ENCODE results near the gene ZAR1. TPM values are rescaled to one million over a fixed set of nuclear protein-coding genes. Genes with fewer than 3 reads are reported as not detected.

The ZAR1 gene
- polyA plus RNA-seq, 2 of the 4 experiments (the other 2 are of a cell fraction): 0.05 TPM; not detected in 1

DNA sequence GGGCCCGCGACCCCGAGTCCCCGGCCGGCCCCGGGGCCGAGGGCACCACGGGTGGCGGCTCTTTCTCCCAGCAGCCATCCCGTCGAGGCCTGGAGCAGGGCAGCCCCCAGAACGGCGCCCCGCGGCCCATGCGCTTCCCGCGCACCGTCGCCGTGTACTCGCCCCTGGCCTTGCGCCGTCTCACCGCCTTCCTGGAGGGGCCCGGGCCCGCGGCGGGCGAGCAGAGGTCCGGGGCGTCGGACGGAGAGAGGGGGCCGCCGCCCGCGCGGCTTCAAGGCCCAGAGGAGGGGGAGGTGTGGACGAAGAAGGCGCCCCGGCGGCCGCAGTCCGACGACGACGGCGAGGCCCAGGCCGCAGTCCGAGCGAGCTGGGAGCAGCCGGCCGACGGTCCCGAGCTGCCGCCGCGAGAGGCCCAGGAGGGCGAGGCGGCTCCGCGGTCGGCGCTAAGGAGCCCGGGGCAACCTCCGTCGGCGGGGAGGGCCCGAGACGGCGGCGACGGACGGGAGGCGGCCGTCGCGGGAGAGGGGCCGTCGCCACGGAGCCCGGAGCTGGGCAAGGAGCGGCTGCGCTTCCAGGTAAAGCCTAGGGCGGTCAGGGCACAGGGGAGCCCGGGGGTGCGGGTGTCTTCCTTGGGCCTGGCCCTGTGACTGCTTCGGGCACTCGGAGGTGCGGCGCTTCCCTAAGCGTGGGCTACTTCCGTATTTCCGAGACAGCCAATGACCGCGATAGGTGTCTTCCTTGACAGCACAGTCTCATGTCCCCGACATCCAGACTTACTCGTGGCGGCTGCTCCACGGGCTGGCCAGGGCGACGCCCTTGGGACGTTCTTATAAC is 845 bp downstream of the ZAR1 start (continued):
- TF ChIP-seq, protein P1, sequence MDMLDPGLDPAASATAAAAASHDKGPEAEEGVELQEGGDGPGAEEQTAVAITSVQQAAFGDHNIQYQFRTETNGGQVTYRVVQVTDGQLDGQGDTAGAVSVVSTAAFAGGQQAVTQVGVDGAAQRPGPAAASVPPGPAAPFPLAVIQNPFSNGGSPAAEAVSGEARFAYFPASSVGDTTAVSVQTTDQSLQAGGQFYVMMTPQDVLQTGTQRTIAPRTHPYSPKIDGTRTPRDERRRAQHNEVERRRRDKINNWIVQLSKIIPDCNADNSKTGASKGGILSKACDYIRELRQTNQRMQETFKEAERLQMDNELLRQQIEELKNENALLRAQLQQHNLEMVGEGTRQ (IDR thresholded peaks at IDR 0.05): no peak
- TF ChIP-seq, protein P2, sequence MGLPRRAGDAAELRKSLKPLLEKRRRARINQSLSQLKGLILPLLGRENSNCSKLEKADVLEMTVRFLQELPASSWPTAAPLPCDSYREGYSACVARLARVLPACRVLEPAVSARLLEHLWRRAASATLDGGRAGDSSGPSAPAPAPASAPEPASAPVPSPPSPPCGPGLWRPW (IDR thresholded peaks at IDR 0.05): no peak

DNA sequence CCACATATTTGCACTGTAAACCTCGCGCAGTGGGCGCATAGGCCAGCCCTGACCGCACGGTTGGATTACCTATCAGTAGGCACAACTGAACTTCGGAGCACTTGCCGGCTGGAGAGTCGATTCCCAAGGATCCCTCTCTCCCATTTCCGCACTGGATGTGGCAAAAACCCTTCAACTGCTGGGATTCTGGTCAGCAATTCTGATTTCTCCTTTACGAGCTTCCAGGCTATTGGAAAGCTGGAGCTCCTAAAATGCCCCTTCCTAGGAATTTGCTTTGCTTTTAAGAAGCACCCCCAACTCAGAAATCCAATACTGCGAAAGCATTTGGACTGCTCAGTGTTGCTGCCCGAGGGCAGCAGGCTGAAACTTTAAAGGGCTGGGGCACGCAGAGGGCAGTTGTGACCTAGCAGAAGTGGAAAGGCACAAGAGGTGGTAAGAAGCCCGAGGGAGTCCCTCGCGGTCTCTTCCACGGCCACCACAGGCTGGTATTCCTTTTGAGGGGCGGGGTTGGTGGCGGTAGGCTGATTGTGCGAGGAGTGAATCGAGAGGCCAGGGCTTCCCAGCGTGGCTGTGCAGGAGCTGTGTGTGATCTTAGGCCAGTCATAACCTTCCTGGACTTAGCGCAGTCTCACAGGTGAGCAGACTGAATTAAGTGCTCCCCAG is 1.6 kb downstream of the ZAR1 start:
- POLR2A ChIA-PET: no interaction called here
- no peak overlapping the region for H3K4me3 ChIP-seq

DNA sequence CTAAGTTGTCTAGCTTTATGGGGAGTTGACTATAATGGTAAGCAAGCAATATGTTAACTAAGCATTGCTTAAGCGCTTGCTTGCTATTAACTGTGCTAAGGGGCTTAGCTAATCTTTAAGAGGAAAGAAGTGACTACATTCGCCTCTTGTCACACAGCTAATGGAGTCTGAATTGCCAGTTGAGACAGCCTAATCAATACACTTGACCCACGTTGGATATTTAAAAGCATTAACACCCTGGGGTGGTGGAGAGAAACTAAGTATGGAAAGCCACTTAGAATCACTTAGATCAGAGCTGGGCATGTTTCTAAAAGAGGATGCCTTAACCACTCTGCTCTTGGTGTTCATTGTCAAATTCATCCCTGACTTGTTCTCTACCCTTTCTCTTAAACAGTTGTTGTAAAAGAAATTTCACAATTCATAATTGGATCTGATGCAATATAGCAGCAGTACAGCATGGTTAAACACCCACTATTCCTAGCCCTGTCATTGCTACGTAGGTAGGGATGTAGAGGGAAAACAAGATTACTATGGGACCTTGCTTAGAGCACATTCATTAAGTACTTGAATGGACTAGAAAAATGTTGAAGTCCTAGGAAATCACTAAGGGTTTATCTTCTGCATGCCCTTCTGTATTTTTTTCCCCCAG is 3.5 kb downstream of the ZAR1 start:
- ATAC-seq: no peak
- Histone ChIP-seq H3K9me3 (no peaks in the 10 kb centered on the region), H3K4me1 (no peaks in the 10 kb centered on the region), H3K4me2 (no peak overlapping the region), H3K27ac (no peak overlapping the region), H3K4me3 (no peak overlapping the region)
- TF ChIP-seq, protein P3, sequence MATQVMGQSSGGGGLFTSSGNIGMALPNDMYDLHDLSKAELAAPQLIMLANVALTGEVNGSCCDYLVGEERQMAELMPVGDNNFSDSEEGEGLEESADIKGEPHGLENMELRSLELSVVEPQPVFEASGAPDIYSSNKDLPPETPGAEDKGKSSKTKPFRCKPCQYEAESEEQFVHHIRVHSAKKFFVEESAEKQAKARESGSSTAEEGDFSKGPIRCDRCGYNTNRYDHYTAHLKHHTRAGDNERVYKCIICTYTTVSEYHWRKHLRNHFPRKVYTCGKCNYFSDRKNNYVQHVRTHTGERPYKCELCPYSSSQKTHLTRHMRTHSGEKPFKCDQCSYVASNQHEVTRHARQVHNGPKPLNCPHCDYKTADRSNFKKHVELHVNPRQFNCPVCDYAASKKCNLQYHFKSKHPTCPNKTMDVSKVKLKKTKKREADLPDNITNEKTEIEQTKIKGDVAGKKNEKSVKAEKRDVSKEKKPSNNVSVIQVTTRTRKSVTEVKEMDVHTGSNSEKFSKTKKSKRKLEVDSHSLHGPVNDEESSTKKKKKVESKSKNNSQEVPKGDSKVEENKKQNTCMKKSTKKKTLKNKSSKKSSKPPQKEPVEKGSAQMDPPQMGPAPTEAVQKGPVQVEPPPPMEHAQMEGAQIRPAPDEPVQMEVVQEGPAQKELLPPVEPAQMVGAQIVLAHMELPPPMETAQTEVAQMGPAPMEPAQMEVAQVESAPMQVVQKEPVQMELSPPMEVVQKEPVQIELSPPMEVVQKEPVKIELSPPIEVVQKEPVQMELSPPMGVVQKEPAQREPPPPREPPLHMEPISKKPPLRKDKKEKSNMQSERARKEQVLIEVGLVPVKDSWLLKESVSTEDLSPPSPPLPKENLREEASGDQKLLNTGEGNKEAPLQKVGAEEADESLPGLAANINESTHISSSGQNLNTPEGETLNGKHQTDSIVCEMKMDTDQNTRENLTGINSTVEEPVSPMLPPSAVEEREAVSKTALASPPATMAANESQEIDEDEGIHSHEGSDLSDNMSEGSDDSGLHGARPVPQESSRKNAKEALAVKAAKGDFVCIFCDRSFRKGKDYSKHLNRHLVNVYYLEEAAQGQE (IDR thresholded peaks at IDR 0.05): no peak
- no peak for TF ChIP-seq POLR2AphosphoS2 (conservative IDR thresholded peaks at IDR 0.05; ENCODE audit: low read length)
- no peak for DNase-seq (ENCODE audit: low read depth in 1 of 2, low spot score in 1 of 2)
- ChIA-PET CTCF (no interaction called here), POLR2A (no interaction called here)
- FAIRE-seq: no peak
- 78% methylated on average over 4 of the region's 4 CpGs for WGBS (ENCODE audit: missing lambda C conversion rate)

More for the DNA sequence above, 1.6 kb downstream of the ZAR1 start:
- CTCF ChIA-PET: interaction anchor here (1.0 kb wide), 1 partner anchor 364 kb away, joined by 3 read pairs; no protein-coding TSS in a partner anchor
- Histone ChIP-seq H3K4me1 (no peaks in the 10 kb centered on the region), H3K27ac (no peak overlapping the region), H3K4me2 (no peak overlapping the region), H3K9me3 (no peaks in the 10 kb centered on the region)
- ATAC-seq (no peak), FAIRE-seq (no peak), DNase-seq (ENCODE audit: low read depth in 1 of 2, low spot score in 1 of 2) (no peak)
- 93% methylated on average over 20 of the region's 23 CpGs for WGBS (ENCODE audit: missing lambda C conversion rate)
- no peak for TF ChIP-seq NFE2L2 (conservative IDR thresholded peaks at IDR 0.05; ENCODE audit: low read length)
- TF ChIP-seq RARB (CRISPR knock-in tag; IDR thresholded peaks at IDR 0.05): no peak
- TF ChIP-seq, protein P4, sequence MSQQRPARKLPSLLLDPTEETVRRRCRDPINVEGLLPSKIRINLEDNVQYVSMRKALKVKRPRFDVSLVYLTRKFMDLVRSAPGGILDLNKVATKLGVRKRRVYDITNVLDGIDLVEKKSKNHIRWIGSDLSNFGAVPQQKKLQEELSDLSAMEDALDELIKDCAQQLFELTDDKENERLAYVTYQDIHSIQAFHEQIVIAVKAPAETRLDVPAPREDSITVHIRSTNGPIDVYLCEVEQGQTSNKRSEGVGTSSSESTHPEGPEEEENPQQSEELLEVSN (IDR thresholded peaks at IDR 0.05; ENCODE audit: borderline replicate concordance, low read depth): no peak
- TF ChIP-seq, protein P5, sequence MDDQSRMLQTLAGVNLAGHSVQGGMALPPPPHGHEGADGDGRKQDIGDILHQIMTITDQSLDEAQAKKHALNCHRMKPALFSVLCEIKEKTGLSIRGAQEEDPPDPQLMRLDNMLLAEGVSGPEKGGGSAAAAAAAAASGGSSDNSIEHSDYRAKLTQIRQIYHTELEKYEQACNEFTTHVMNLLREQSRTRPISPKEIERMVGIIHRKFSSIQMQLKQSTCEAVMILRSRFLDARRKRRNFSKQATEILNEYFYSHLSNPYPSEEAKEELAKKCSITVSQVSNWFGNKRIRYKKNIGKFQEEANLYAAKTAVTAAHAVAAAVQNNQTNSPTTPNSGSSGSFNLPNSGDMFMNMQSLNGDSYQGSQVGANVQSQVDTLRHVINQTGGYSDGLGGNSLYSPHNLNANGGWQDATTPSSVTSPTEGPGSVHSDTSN (IDR thresholded peaks at IDR 0.05): no peak

DNA sequence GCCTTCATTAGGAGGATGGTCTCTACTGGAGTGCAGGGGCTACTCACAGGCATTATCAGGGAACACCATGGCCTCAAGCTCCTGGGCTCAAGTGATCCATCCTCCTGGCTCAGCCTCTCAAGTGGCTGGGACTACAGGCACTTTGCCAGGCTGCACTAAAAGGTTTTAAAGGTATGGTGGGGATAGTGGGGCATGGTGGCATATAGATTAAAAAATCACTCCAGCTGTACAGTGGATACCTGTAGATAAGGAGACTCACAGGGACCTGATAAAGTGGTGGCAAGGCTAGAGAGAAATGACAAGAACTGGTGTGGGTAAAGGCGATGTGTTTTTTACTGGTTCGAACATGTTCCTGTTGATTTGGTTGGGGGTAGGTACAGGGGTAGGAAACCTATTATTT is 5.9 kb downstream of the ZAR1 start:
- POLR2A ChIA-PET: no interaction called here
- no peak for TF ChIP-seq CHD2 (IDR thresholded peaks at IDR 0.05; ENCODE audit: low read length, partially characterized antibody)
- no peak for TF ChIP-seq CEBPB (IDR thresholded peaks at IDR 0.05)
- TF ChIP-seq KDM1A (IDR thresholded peaks at IDR 0.05; ENCODE audit: low read depth): no peak
- no peak for TF ChIP-seq TFCP2L1 (CRISPR knock-in tag; IDR thresholded peaks at IDR 0.05)
- TF ChIP-seq ZNF302 (CRISPR knock-in tag; IDR thresholded peaks at IDR 0.05): no peak
- TF ChIP-seq, protein P6, sequence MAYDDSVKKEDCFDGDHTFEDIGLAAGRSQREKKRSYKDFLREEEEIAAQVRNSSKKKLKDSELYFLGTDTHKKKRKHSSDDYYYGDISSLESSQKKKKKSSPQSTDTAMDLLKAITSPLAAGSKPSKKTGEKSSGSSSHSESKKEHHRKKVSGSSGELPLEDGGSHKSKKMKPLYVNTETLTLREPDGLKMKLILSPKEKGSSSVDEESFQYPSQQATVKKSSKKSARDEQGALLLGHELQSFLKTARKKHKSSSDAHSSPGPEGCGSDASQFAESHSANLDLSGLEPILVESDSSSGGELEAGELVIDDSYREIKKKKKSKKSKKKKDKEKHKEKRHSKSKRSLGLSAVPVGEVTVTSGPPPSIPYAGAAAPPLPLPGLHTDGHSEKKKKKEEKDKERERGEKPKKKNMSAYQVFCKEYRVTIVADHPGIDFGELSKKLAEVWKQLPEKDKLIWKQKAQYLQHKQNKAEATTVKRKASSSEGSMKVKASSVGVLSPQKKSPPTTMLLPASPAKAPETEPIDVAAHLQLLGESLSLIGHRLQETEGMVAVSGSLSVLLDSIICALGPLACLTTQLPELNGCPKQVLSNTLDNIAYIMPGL (CRISPR knock-in tag; IDR thresholded peaks at IDR 0.05; ENCODE audit: borderline replicate concordance): no peak
- TF ChIP-seq MYC (IDR thresholded peaks at IDR 0.05; ENCODE audit: borderline replicate concordance, low read length): no peak
- no peak for TF ChIP-seq CBX8 (IDR thresholded peaks at IDR 0.05)
- TF ChIP-seq, protein P5 (IDR thresholded peaks at IDR 0.05): no peak

More for the DNA sequence above, 5.9 kb downstream of the ZAR1 start:
- CTCF ChIA-PET: no interaction called here
- WGBS (ENCODE audit: missing lambda C conversion rate): 91% methylated on average over 2 of the region's 2 CpGs
- H3K9me3 ChIP-seq: no peaks in the 10 kb centered on the region
- H3K4me3 ChIP-seq: no peak overlapping the region
- no peak overlapping the region for H3K27ac ChIP-seq
- no peak overlapping the region for H3K4me2 ChIP-seq
- no peaks in the 10 kb centered on the region for H3K4me1 ChIP-seq
- DNase-seq (ENCODE audit: low read depth in 1 of 2, low spot score in 1 of 2): no peak
- no peak for ATAC-seq
- no peak for FAIRE-seq
